ENCODE measurements around the gene SOS1. TPM values are rescaled to one million over a fixed set of nuclear protein-coding genes. Genes with fewer than 3 reads are reported as not detected.

The SOS1 gene
- total and polyA plus RNA-seq, 2 experiments from 2014 or later: 15.3 to 31.6 TPM

DNA sequence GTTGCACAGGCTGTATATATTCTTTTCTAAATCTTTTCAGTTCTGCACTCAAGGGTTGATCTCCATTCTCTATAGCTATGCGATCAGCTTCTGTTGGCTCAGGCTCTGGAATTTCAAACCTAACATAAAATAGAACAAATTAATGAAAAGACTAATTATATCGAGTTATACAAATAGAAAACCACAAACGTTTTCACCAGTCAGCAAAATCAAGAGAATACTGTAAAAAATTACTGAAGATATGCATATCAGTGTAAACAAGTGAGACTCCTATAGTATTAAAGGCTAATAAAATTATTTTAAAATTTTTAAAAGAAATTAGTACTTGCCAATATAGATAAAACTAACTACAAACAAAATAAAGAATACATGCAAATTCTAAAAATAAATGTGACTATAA, 107.0 kb downstream of the SOS1 start:
- no peaks in the 10 kb centered on the region for H3K27me3 ChIP-seq
- DNase-seq (ENCODE audit: low read depth in 1 of 2, low spot score in 1 of 2): no peak
- no peak overlapping the region for H3K4me3 ChIP-seq
- TF ChIP-seq, protein P1, sequence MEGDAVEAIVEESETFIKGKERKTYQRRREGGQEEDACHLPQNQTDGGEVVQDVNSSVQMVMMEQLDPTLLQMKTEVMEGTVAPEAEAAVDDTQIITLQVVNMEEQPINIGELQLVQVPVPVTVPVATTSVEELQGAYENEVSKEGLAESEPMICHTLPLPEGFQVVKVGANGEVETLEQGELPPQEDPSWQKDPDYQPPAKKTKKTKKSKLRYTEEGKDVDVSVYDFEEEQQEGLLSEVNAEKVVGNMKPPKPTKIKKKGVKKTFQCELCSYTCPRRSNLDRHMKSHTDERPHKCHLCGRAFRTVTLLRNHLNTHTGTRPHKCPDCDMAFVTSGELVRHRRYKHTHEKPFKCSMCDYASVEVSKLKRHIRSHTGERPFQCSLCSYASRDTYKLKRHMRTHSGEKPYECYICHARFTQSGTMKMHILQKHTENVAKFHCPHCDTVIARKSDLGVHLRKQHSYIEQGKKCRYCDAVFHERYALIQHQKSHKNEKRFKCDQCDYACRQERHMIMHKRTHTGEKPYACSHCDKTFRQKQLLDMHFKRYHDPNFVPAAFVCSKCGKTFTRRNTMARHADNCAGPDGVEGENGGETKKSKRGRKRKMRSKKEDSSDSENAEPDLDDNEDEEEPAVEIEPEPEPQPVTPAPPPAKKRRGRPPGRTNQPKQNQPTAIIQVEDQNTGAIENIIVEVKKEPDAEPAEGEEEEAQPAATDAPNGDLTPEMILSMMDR (IDR thresholded peaks at IDR 0.05; ENCODE audit: low read depth, low read length): no peak
- H3K4me1 ChIP-seq (ENCODE audit: low read depth): no peaks in the 10 kb centered on the region
- H3K36me3 ChIP-seq: peaks cover 35% of the 10 kb centered on the region
- no peaks in the 10 kb centered on the region for H3K9me3 ChIP-seq (ENCODE audit: low read depth)
- no peak overlapping the region for H3K27ac ChIP-seq

DNA sequence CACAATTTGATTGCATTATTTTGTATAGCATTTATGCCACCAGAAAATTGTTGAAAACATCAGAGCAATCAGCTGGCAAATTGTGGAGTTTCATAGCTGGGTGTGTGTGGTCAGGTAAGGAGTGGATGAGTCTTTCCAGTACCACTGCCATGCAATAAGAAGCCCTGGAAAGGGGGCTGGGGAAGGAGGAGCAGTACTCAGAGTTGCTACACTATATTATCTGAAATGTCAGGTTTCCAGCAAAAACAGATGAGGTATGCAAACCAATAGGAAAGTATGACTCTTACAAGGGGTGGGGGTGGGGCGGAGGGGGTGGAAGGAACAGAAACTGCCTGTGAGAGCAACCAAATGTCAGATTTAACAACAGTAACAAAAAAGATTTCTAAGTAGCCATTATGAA, 112.2 kb downstream of the SOS1 start:
- Histone ChIP-seq H3K4me3 (no peak overlapping the region), H3K36me3 (peaks cover 59% of the 10 kb centered on the region), H3K27me3 (no peaks in the 10 kb centered on the region), H3K4me1 (ENCODE audit: low read depth) (no peaks in the 10 kb centered on the region), H3K9me3 (ENCODE audit: low read depth) (no peaks in the 10 kb centered on the region), H3K27ac (peak overlapping the region; percentile 4)
- TF ChIP-seq, protein P1 (IDR thresholded peaks at IDR 0.05; ENCODE audit: low read depth, low read length): no peak
- peak in 1 of 2 donors; percentile 60 for DNase-seq (ENCODE audit: low read depth in 1 of 2, low spot score in 1 of 2)

DNA sequence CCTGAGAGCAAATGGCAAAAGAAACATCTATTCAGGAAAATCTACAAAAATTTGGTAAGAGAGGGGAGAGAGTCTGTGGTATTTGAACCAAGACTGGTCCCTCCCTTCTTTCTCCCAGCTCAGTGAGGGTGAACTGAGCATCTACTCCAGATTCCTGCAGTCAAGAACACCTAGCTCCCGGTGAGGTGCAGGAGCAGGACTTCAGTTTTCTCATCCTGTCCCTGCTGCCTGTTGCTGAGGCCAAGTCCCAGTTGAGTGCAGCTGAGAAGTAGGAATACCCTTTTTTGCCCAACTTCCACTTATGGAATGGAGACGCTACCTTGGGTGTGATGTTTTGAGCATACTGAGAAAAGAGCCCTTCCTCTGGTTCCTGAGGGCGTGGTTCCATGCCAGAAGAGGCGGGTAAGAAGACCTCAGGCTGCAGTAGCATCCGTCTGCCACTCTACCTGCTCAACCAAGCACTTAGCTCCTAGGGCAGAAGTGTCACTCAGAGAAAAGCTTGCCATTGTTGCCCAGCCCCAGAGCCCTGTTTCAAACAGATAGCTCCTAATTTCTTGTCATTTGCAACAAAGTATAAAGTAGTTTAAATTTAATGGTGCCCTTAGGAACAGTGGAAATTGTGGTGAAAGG, 112.9 kb downstream of the SOS1 start:
- Histone ChIP-seq H3K27ac (peak overlapping the region; percentile 4), H3K4me3 (no peak overlapping the region), H3K27me3 (no peaks in the 10 kb centered on the region), H3K9me3 (ENCODE audit: low read depth) (no peaks in the 10 kb centered on the region), H3K4me1 (ENCODE audit: low read depth) (no peaks in the 10 kb centered on the region), H3K36me3 (peaks cover 52% of the 10 kb centered on the region)
- TF ChIP-seq, protein P1 (IDR thresholded peaks at IDR 0.05; ENCODE audit: low read depth, low read length): no peak
- DNase-seq (ENCODE audit: low read depth in 1 of 2, low spot score in 1 of 2): no peak

DNA sequence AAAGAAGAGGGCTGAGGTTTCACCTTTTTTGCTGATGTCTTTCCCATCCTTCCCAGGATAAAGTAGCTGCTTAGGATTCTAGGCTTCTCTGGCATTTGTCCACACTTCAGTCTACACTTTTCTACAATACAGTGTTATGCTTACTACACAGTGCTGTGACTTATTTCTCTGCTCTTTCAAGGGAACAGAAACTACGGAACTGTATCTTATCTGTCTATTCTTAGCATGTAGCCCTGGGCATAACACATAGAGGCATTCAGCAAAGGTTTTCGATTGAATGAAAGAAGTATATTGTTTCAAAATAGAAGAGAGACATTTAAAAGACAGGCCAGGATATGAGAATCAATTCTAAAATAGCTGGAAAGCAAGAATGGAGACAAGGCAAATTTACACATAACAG, 120.3 kb downstream of the SOS1 start:
- peak overlapping the region; percentile 84 for H3K27ac ChIP-seq
- no peaks in the 10 kb centered on the region for H3K9me3 ChIP-seq (ENCODE audit: low read depth)
- H3K4me1 ChIP-seq (ENCODE audit: low read depth): peaks cover 10% of the 10 kb centered on the region
- no peaks in the 10 kb centered on the region for H3K27me3 ChIP-seq
- TF ChIP-seq, protein P1 (IDR thresholded peaks at IDR 0.05; ENCODE audit: low read depth, low read length): no peak
- peak; percentile 7 to 27 for DNase-seq (ENCODE audit: low read depth in 1 of 2, low spot score in 1 of 2)
- peaks cover 37% of the 10 kb centered on the region for H3K36me3 ChIP-seq
- no peak overlapping the region for H3K4me3 ChIP-seq

DNA sequence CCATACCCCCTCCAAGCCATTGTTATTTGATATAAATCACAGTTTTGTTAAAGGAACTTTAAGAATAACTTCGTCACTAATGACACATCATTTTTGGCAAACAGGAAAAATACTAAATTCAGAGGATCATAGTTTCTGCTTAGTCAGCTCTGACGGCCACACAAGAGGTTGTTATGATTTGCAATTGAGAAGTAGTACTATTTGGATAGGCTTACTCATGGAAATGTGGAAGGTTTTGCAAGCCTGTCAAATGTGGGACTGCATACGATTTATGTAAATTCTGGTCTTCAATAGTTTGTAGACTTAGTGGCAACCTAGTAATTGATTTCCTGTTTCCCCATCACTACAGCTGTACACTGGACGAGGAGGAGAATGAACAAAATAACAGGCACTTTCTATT, 123.1 kb downstream of the SOS1 start:
- Histone ChIP-seq H3K4me1 (ENCODE audit: low read depth) (peaks cover 10% of the 10 kb centered on the region), H3K9me3 (ENCODE audit: low read depth) (no peaks in the 10 kb centered on the region), H3K4me3 (no peak overlapping the region), H3K27me3 (no peaks in the 10 kb centered on the region), H3K36me3 (peaks cover 41% of the 10 kb centered on the region), H3K27ac (no peak overlapping the region)
- DNase-seq (ENCODE audit: low read depth in 1 of 2, low spot score in 1 of 2): peak in 1 of 2 donors; percentile 92
- TF ChIP-seq, protein P1 (IDR thresholded peaks at IDR 0.05; ENCODE audit: low read depth, low read length): no peak

Measured in cardiac muscle cell (in vitro differentiated cells and primary cell).